Hepatocyte (in vitro differentiated cells): ENCODE results near the gene TTC39B. TPM values are rescaled to one million over a fixed set of nuclear protein-coding genes. Genes with fewer than 3 reads are reported as not detected.

Experiments
- DNase-seq: peaks from one replicate; pipeline ENCODE4 v3.0.0-alpha.2; 2016; ENCODE audit warnings: low spot score
- H2AFZ ChIP-seq: fragments of 200-600 bp; sonication (generic); 2 replicates; pipeline ENCODE4 v1.6.0; 2016; ENCODE audit warnings: antibody characterized with exemption, mild to moderate bottlenecking
- H3K27ac ChIP-seq: fragments of 200-600 bp; sonication (generic); 2 replicates; pipeline ENCODE4 v1.5.1; 2016; ENCODE audit warnings: mild to moderate bottlenecking
- H3K27me3 ChIP-seq: fragments of 200-600 bp; sonication (generic); 2 replicates; pipeline ENCODE4 v1.6.1; 2016
- H3K36me3 ChIP-seq: fragments of 200-600 bp; sonication (generic); replicated peaks from 2 replicates; pipeline ENCODE4 v1.5.1; 2016; ENCODE audit warnings: low read depth; ENCODE audit not compliant: insufficient read depth
- H3K4me1 ChIP-seq: fragments of 200-600 bp; sonication (generic); 2 replicates; pipeline ENCODE4 v1.5.1; 2016; ENCODE audit warnings: mild to moderate bottlenecking, moderate library complexity; ENCODE audit not compliant: insufficient read depth
- H3K4me2 ChIP-seq: fragments of 200-600 bp; sonication (generic); 2 replicates; pipeline ENCODE4 v1.6.0; 2016
- H3K4me3 ChIP-seq: fragments of 200-600 bp; sonication (generic); 2 replicates; pipeline ENCODE4 v1.5.1; 2016; ENCODE audit warnings: mild to moderate bottlenecking
- H3K79me2 ChIP-seq: fragments of 200-600 bp; sonication (generic); 2 replicates; pipeline ENCODE4 v1.6.0; 2017; ENCODE audit warnings: mild to moderate bottlenecking
- H3K9me2 ChIP-seq: fragments of 200-600 bp; sonication (generic); replicated peaks from 2 replicates; pipeline ENCODE4 v1.6.0; 2017; ENCODE audit warnings: mild to moderate bottlenecking; ENCODE audit not compliant: insufficient read depth
- H3K9me3 ChIP-seq: fragments of 200-600 bp; sonication (generic); 2 replicates; pipeline ENCODE4 v1.5.1; 2016; ENCODE audit warnings: low read depth, mild to moderate bottlenecking
- H4K20me1 ChIP-seq: fragments of 200-600 bp; sonication (generic); 2 replicates; pipeline ENCODE4 v1.6.0; 2016; ENCODE audit warnings: mild to moderate bottlenecking; ENCODE audit not compliant: insufficient read depth, poor library complexity, severe bottlenecking
- EZH2 ChIP-seq: fragments of 200-600 bp; sonication (generic); IDR thresholded peaks from 2 replicates; pipeline ENCODE4 v1.6.1; 2016; ENCODE audit warnings: antibody characterized with exemption, mild to moderate bottlenecking, borderline replicate concordance
- EZH2phosphoT487 ChIP-seq: fragments of 200-600 bp; sonication (generic); IDR thresholded peaks from one replicate; pipeline ENCODE4 v1.6.1; 2018; ENCODE audit warnings: antibody characterized with exemption, mild to moderate bottlenecking, low read depth, moderate library complexity; ENCODE audit not compliant: unreplicated experiment, severe bottlenecking
- WGBS: methylation state at CpG from one replicate; pipeline ENCODE4 v1.1.6; 2016; ENCODE audit warnings: low lambda C conversion rate; ENCODE audit errors: missing lambda C conversion rate; 5-methylcytosine and 5-hydroxymethylcytosine counted together
- polyA plus RNA-seq: library from polyadenylated mRNA; unstranded; fragments of >200 nt; fragmentation: Nextera tagmentation; extraction: Ambion mirVana; gene quantifications from 2 replicates; pipeline ENCODE4 v1.2.1, GENCODE V29; 2016
- total RNA-seq: library from RNA; depleted of rRNA; stranded (reverse); fragments of >200 nt; gene quantifications from 2 replicates; pipeline ENCODE4 v1.2.3, GENCODE V29; 2014
- TF ChIP-seq, protein P1 (sequence below): fragments of 200-600 bp; sonication (generic); IDR thresholded peaks from 2 replicates; pipeline ENCODE4 v1.5.1; 2016; ENCODE audit warnings: antibody characterized with exemption, mild to moderate bottlenecking; ENCODE audit not compliant: poor library complexity

Gene TTC39B
- total and polyA plus RNA-seq, 2 experiments from 2014 or later = 2.6 to 15.7 TPM

- Histone ChIP-seq H3K27ac (no peak overlapping the region), H4K20me1 (no peaks in the 10 kb centered on the region), H2AFZ (no peak overlapping the region)
These were observed 57.8 kb downstream of the TTC39B start for GRCh38 chr9:15249042-15249818.

DNA sequence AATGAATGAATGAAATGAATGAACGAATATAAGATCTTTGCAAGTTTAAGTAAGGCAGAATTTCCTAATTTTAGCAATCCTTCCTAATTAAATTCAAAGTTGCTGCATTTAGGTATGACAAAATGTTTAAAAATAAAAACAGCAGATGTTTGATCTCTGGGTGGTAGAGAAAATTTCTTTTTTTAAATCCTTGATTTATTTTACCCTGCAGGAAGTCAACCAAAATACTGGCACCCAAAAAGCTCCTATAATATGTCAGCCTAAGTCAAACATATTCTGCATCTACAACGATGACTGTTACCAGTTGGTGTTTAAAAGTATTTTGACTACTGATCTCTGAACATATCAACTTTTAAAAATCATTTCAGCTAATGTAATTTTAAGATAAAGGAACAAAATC lies 58.4 kb downstream of the TTC39B start:
- Histone ChIP-seq H4K20me1 (no peaks in the 10 kb centered on the region), H2AFZ (no peak overlapping the region)
- whole genome bisulfite sequencing = 90% methylated on average over 2 of the region's 2 CpGs

More at GRCh38 chr9:15249042-15249818, 57.8 kb downstream of the TTC39B start:
- H3K4me1 ChIP-seq = no peaks in the 10 kb centered on the region
- no peaks in the 10 kb centered on the region for H3K9me2 ChIP-seq
- no peaks in the 10 kb centered on the region for H3K27me3 ChIP-seq
- DNase-seq = no peak
- H3K4me3 ChIP-seq = no peak overlapping the region
- no peak overlapping the region for H3K4me2 ChIP-seq
- no peak for TF ChIP-seq EZH2phosphoT487
- 51% methylated on average over 7 of the region's 7 CpGs for WGBS
- H3K36me3 ChIP-seq = no peaks in the 10 kb centered on the region
- H3K79me2 ChIP-seq = peaks cover 4% of the 10 kb centered on the region
- H3K9me3 ChIP-seq = no peaks in the 10 kb centered on the region

DNA sequence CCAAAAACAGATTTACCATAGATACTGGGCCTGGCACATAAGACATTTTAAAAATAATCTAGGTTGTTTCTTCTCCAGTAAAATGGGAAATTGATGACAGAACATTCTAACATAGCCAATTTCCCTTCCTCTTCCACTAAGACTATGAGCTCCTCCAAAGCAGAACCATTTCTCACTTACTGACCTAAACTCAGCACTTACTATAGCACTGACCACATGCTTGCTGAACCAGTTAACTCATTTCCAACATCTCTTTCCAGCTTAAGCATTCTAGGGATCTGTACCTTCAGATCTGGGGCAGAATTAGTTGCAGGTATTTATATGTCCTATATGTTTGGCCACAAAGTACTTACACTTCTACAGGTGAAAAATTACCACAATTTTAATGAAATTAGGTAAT lies 58.9 kb downstream of the TTC39B start:
- Histone ChIP-seq H3K36me3 (no peaks in the 10 kb centered on the region), H3K4me2 (no peak overlapping the region), H3K4me1 (no peaks in the 10 kb centered on the region), H3K4me3 (no peak overlapping the region), H3K79me2 (peaks cover 4% of the 10 kb centered on the region), H3K27me3 (no peaks in the 10 kb centered on the region), H4K20me1 (no peaks in the 10 kb centered on the region), H3K9me2 (no peaks in the 10 kb centered on the region), H3K27ac (no peak overlapping the region), H3K9me3 (no peaks in the 10 kb centered on the region), H2AFZ (no peak overlapping the region)
- TF ChIP-seq EZH2phosphoT487 (no peak), EZH2 (no peak)
- TF ChIP-seq, protein P1, sequence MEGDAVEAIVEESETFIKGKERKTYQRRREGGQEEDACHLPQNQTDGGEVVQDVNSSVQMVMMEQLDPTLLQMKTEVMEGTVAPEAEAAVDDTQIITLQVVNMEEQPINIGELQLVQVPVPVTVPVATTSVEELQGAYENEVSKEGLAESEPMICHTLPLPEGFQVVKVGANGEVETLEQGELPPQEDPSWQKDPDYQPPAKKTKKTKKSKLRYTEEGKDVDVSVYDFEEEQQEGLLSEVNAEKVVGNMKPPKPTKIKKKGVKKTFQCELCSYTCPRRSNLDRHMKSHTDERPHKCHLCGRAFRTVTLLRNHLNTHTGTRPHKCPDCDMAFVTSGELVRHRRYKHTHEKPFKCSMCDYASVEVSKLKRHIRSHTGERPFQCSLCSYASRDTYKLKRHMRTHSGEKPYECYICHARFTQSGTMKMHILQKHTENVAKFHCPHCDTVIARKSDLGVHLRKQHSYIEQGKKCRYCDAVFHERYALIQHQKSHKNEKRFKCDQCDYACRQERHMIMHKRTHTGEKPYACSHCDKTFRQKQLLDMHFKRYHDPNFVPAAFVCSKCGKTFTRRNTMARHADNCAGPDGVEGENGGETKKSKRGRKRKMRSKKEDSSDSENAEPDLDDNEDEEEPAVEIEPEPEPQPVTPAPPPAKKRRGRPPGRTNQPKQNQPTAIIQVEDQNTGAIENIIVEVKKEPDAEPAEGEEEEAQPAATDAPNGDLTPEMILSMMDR = no peak
- no peak for DNase-seq

More for the DNA sequence above, 58.4 kb downstream of the TTC39B start:
- H3K4me2 ChIP-seq = no peak overlapping the region
- H3K4me3 ChIP-seq = no peak overlapping the region
- no peak overlapping the region for H3K27ac ChIP-seq
- H3K27me3 ChIP-seq = no peaks in the 10 kb centered on the region
- peaks cover 4% of the 10 kb centered on the region for H3K79me2 ChIP-seq
- H3K9me2 ChIP-seq = no peaks in the 10 kb centered on the region
- no peak for TF ChIP-seq EZH2
- no peak for TF ChIP-seq EZH2phosphoT487
- TF ChIP-seq, protein P1 = no peak
- no peaks in the 10 kb centered on the region for H3K9me3 ChIP-seq
- DNase-seq = no peak
- H3K4me1 ChIP-seq = no peaks in the 10 kb centered on the region
- no peaks in the 10 kb centered on the region for H3K36me3 ChIP-seq

GRCh38 chr9:15246708-15247107 lies 60.3 kb downstream of the TTC39B start:
- no peak for TF ChIP-seq EZH2phosphoT487
- TF ChIP-seq, protein P1 = no peak
- TF ChIP-seq EZH2 = no peak
- no peaks in the 10 kb centered on the region for H3K9me3 ChIP-seq
- no peaks in the 10 kb centered on the region for H3K9me2 ChIP-seq
- no peaks in the 10 kb centered on the region for H3K27me3 ChIP-seq
- H3K36me3 ChIP-seq = no peaks in the 10 kb centered on the region
- H3K79me2 ChIP-seq = peaks cover 4% of the 10 kb centered on the region
- H3K4me1 ChIP-seq = no peaks in the 10 kb centered on the region
- H3K4me3 ChIP-seq = no peak overlapping the region
- H3K27ac ChIP-seq = no peak overlapping the region
- H3K4me2 ChIP-seq = no peak overlapping the region
- no peak for DNase-seq
- no peaks in the 10 kb centered on the region for H4K20me1 ChIP-seq
- no peak overlapping the region for H2AFZ ChIP-seq
